Stimulated activated effector memory CD8-positive, alpha-beta T cell treated with anti-CD3 and anti-CD28 coated beads, Interleukin-12 subunit alpha, Interleukin-12 subunit beta, amount 100 ng/mL, for 72 hours (primary cell): ENCODE data around the gene MYO7B.
"Not testable (repeated sequence)": the region's sequence is repeated elsewhere in the genome, so short reads cannot be mapped to it uniquely, and the experiment has no call there.

Experiments
- ATAC-seq: fragments of 150-1000 bp; cut with Tn5 transposase; 2 replicates; pipeline ENCODE4 v1.10.0; 2021
- DNase-seq, 2 donors: peaks; one replicate each; pipeline ENCODE4 v3.0.0; 2021 to 2022; ENCODE audit warnings: low spot score in 2 of 2
- H3K27ac Mint-ChIP-seq: one replicate; pipeline ENCODE4 v1.8.0; 2022; ENCODE audit warnings: mild to moderate bottlenecking, mixed read lengths
- H3K36me3 Mint-ChIP-seq: one replicate; pipeline ENCODE4 v1.8.0; 2022; ENCODE audit warnings: mild to moderate bottlenecking, mixed read lengths
- H3K4me1 Mint-ChIP-seq: one replicate; pipeline ENCODE4 v1.8.0; 2022; ENCODE audit warnings: mixed read lengths
- H3K4me3 Mint-ChIP-seq: one replicate; pipeline ENCODE4 v1.8.0; 2022; ENCODE audit warnings: mild to moderate bottlenecking, mixed read lengths
- H3K9me3 Mint-ChIP-seq: one replicate; pipeline ENCODE4 v1.8.0; 2022; ENCODE audit warnings: mixed read lengths

Gene MYO7B

GRCh38 chr2:127531221-127531648 lies 4.2 kb upstream of the MYO7B start:
- no peak overlapping the region for H3K27ac Mint-ChIP-seq
- peaks cover 11% of the 10 kb centered on the region for H3K4me1 Mint-ChIP-seq
- H3K9me3 Mint-ChIP-seq: no peaks in the 10 kb centered on the region
- DNase-seq (no peak), ATAC-seq (no peak)
- H3K4me3 Mint-ChIP-seq: no peak overlapping the region
- H3K36me3 Mint-ChIP-seq: peaks cover 8% of the 10 kb centered on the region

DNA sequence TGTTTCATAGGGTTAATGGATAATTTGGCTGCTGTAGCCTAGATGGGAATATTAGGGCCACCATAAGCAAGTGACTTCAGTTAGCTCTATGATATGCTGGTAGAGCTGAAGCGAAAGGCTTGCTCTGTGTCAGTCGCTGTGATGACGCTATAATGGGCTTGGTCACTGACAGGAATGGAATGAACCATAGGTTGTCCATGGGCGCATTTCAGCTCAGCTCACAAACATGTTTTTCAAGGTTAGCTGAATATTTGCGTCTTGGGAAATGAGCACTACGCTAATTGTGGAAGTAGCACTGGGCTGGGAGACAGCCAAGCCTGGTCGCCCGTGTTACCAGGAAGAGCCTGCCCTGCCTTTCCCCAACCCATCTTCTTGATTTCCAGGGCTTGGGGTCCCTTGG lies 3.2 kb upstream of the MYO7B start:
- peaks cover 4% of the 10 kb centered on the region for H3K4me1 Mint-ChIP-seq
- DNase-seq: no peak
- H3K9me3 Mint-ChIP-seq: no peaks in the 10 kb centered on the region
- ATAC-seq: no peak
- no peak overlapping the region for H3K4me3 Mint-ChIP-seq
- no peaks in the 10 kb centered on the region for H3K36me3 Mint-ChIP-seq
- H3K27ac Mint-ChIP-seq: no peak overlapping the region

DNA sequence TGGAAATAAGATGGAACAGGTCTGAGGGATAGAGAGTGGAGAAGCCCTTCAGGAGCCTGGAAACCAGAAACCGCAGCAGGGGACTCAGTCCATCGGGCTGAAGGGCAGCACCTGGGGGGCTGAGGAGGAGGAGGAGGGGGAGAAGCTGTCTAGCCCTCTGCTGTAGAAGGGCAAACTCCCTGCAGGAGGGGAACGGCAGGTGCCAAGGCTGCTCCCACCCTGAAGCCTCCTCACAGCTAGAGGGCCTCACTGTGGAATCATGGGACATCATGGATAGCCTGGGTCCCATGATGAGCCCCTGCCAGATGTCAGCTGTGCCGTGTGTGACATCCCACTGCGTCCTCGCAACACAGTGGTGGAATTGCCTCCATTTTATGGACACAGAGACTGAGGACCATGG lies 435 bp downstream of the MYO7B start:
- no peak overlapping the region for H3K4me3 Mint-ChIP-seq
- H3K36me3 Mint-ChIP-seq: no peaks in the 10 kb centered on the region
- H3K4me1 Mint-ChIP-seq: no peaks in the 10 kb centered on the region
- DNase-seq (no peak), ATAC-seq (no peak)
- no peaks in the 10 kb centered on the region for H3K9me3 Mint-ChIP-seq
- H3K27ac Mint-ChIP-seq: no peak overlapping the region

DNA sequence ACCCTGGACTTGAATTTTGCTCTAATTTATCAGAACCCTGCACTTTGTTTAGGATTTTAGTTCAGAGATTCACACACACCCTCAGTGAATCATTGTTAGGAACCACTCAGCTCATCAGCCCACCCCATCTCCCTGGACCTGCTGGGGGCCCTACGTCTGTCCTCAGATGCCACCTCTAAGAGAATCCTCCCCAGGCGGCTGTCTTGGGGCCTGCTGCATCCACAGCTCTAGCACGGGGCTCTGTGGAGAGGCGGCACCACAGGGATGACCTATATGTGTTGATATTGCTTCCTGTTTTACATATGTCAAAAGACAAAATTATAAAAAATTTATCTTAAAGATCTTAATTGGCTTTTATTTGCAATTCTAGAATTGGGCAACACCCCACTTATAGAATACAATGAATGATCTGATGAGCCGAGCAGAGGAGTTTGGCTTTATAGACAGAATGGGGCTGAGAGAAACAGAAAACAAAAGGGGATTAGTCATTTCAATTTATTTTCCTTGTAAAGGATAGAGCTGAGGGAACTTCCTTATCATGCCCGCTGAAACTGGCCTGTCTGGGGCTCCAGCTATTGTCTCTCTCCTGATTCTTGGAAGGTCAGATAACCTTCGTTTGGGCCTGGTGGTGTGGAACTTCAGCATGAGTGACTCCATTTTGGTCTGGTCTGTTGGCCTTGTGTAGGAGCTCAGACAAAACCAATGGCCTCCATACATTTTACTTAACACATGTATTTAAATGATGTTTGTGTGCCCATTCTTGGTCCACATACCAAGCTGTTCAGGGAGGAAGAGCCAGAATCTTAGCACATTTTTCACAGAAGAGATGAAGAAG lies 1.4 kb downstream of the MYO7B start:
- peak in 1 of 2 donors; percentile 32 for DNase-seq
- H3K4me3 Mint-ChIP-seq: no peak overlapping the region
- H3K36me3 Mint-ChIP-seq: no peaks in the 10 kb centered on the region
- H3K9me3 Mint-ChIP-seq: no peaks in the 10 kb centered on the region
- H3K27ac Mint-ChIP-seq: no peak overlapping the region
- no peaks in the 10 kb centered on the region for H3K4me1 Mint-ChIP-seq
- ATAC-seq: no peak

GRCh38 chr2:127537644-127538043 lies 2.2 kb downstream of the MYO7B start:
- DNase-seq (no peak), ATAC-seq (no peak)
- H3K36me3 Mint-ChIP-seq: no peaks in the 10 kb centered on the region
- no peak overlapping the region for H3K4me3 Mint-ChIP-seq
- H3K27ac Mint-ChIP-seq: no peak overlapping the region
- no peaks in the 10 kb centered on the region for H3K4me1 Mint-ChIP-seq
- no peaks in the 10 kb centered on the region for H3K9me3 Mint-ChIP-seq

GRCh38 chr2:127541809-127542208 lies 6.3 kb downstream of the MYO7B start:
- no peak for ATAC-seq
- Mint-ChIP-seq H3K4me1 (no peaks in the 10 kb centered on the region), H3K9me3 (no peaks in the 10 kb centered on the region), H3K27ac (no peak overlapping the region), H3K36me3 (no peaks in the 10 kb centered on the region), H3K4me3 (no peak overlapping the region)
- DNase-seq: no peak

DNA sequence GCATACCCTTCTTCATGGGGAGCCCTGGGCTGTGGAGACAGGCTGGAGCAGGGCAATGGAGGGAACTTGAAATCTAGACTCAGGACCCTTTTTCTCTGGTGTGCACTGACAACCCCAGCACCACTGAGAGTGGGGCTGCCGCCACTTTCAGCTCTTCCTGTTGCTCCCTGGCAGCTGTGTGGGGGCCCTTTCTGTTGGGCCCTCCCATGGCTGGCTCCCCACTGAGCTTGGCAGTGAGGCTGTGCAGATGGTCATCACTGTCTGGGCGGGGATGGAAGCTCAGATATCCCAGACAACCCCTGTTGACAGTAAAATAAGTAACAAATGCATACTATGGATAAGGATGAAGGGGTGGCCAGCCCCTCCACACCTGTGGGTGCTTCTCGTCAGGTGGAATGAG lies 6.7 kb downstream of the MYO7B start:
- DNase-seq (peak in 1 of 2 donors; percentile 40), ATAC-seq (no peak)
- Mint-ChIP-seq H3K9me3 (no peaks in the 10 kb centered on the region), H3K27ac (no peak overlapping the region), H3K4me3 (no peak overlapping the region), H3K4me1 (no peaks in the 10 kb centered on the region), H3K36me3 (no peaks in the 10 kb centered on the region)

DNA sequence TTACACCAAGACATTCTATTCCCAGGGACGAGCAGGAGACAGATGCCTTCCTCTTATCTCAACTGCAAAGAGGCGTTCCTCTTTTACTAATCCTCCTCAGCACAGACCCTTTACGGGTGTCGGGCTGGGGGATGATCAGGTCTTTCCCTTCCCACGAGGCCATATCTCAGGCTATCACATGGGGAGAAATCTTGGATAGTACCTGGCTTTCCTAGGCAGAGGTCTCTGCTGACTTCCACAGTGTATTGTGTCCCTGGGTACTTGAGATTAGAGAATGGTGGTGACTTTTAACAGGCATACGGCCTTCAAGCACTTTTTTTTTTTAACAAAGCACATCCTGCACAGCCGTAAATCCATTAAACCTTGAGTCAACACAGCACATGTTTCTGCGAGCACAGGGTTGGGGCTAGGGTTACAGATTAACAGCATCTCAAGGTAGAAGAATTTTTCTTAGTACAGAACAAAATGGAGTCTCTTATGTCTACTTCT lies 7.6 kb downstream of the MYO7B start:
- H3K36me3 Mint-ChIP-seq, H3K4me3 Mint-ChIP-seq, H3K27ac Mint-ChIP-seq, H3K9me3 Mint-ChIP-seq, H3K4me1 Mint-ChIP-seq, ATAC-seq: not testable (repeated sequence)
- peak in 1 of 2 donors; percentile 38 for DNase-seq

DNA sequence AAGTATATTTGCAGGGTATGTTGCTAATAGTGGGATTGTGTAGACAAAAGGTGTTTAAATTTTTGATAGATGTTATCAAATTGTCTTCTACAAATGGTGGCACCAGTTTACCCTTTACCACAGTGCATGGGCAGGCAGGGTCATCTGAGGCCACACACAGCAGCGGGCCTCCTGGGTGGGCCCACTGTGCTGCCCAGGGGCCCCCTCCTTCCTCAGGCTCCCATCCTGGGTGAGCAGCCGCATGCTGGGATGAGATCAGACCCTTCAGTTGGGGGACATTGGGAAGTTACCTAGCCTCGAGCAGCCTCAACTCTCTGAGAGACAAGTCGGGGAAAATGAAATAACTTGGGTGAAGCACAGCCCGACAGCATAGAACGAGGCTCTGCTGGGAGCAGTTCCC lies 9.7 kb downstream of the MYO7B start:
- ATAC-seq (no peak), DNase-seq (peak in 1 of 2 donors; percentile 29)
- no peaks in the 10 kb centered on the region for H3K9me3 Mint-ChIP-seq
- no peaks in the 10 kb centered on the region for H3K36me3 Mint-ChIP-seq
- no peaks in the 10 kb centered on the region for H3K4me1 Mint-ChIP-seq
- H3K4me3 Mint-ChIP-seq: no peak overlapping the region
- no peak overlapping the region for H3K27ac Mint-ChIP-seq

GRCh38 chr2:127545796-127546195 lies 10.3 kb downstream of the MYO7B start:
- Mint-ChIP-seq H3K4me1 (no peaks in the 10 kb centered on the region), H3K36me3 (no peaks in the 10 kb centered on the region), H3K9me3 (no peaks in the 10 kb centered on the region), H3K27ac (no peak overlapping the region), H3K4me3 (no peak overlapping the region)
- no peak for DNase-seq
- no peak for ATAC-seq

GRCh38 chr2:127546797-127547196 lies 11.3 kb downstream of the MYO7B start:
- H3K4me3 Mint-ChIP-seq: no peak overlapping the region
- DNase-seq (no peak), ATAC-seq (no peak)
- no peaks in the 10 kb centered on the region for H3K36me3 Mint-ChIP-seq
- no peaks in the 10 kb centered on the region for H3K4me1 Mint-ChIP-seq
- no peak overlapping the region for H3K27ac Mint-ChIP-seq
- no peaks in the 10 kb centered on the region for H3K9me3 Mint-ChIP-seq

DNA sequence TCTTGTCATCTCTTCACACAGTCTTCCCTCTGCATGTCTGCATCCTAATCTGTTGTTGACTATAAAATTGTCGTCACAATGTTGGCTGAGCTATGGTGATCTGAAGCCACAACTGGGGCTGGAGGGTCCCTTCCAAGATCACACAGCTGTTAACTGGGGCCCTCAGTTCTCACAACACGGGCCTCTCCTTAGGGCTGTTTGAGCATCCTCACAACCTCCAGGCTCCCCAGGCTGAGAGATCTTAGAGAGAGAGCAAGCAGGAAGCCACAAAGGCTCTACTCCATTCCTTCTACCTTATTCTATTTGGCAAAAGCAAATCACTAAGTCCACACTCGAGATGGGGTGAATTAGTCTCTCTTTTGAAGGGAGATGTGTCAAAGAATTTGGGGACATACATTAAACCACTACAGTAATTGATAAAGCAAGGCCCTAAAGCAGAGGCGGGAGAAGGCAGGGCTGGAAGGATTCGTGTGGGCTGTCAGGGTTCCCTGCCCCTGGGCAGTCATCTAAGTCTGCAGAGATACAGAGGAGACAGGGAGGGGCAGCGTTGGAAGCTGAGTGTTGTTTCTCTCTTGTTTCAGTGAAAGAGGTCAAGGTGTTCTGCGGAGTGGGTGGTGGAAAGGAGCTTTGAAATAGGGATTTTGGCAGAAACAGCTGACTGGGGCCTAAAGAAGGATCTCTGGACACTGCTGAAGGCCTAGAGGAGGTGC lies 15.9 kb downstream of the MYO7B start:
- ATAC-seq: no peak
- H3K36me3 Mint-ChIP-seq: no peaks in the 10 kb centered on the region
- H3K4me1 Mint-ChIP-seq: no peaks in the 10 kb centered on the region
- peaks cover 5% of the 10 kb centered on the region for H3K9me3 Mint-ChIP-seq
- DNase-seq: no peak
- no peak overlapping the region for H3K27ac Mint-ChIP-seq
- no peak overlapping the region for H3K4me3 Mint-ChIP-seq

GRCh38 chr2:127552336-127552735 lies 16.9 kb downstream of the MYO7B start:
- peaks cover 11% of the 10 kb centered on the region for H3K9me3 Mint-ChIP-seq
- no peak for DNase-seq

DNA sequence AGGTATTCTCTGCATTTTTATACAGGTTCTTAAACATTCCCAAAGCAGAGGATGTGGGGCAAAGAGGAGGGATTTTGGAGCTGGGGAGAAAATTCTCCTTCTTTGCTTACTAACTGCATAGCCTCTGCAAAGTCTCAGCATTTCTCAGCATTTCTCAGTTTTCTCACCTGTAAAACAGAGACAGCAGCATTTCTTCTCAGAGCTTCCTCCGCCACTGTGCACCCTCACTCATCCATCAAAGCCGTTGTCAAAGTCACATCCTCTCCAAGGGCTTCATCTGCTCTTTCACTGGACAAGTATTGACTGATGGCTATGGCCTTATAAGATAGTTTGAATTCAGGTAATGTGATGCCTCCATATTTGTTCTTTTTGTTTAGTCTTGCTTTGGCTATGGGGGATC lies 17.4 kb downstream of the MYO7B start:
- DNase-seq (no peak), ATAC-seq (no peak)
- peaks cover 11% of the 10 kb centered on the region for H3K9me3 Mint-ChIP-seq
- H3K4me1 Mint-ChIP-seq: no peaks in the 10 kb centered on the region
- no peaks in the 10 kb centered on the region for H3K36me3 Mint-ChIP-seq
- no peak overlapping the region for H3K4me3 Mint-ChIP-seq
- H3K27ac Mint-ChIP-seq: no peak overlapping the region

More at GRCh38 chr2:127552336-127552735, 16.9 kb downstream of the MYO7B start:
- H3K4me1 Mint-ChIP-seq: no peaks in the 10 kb centered on the region
- no peak overlapping the region for H3K4me3 Mint-ChIP-seq
- no peaks in the 10 kb centered on the region for H3K36me3 Mint-ChIP-seq
- ATAC-seq: no peak
- no peak overlapping the region for H3K27ac Mint-ChIP-seq

DNA sequence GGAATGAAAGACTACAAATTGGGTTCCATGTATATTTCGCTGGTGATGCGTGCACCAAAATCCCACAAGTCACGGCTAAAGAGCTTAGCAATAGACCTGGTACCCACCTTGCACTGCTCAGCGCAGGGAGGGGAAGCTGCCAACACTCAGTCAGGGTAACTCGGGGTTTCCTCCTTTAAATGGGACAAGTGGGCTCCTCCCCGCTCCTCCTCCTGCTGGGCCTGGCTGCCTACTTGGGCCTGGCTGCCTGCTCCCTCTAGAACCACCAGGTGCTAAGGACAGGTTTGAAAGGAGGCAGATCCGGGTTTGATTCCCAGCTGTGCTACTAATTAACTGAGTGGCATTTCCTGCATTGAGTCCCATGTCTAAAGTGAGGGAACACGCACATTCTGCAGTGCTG lies 23.4 kb downstream of the MYO7B start:
- H3K9me3 Mint-ChIP-seq: peaks cover 14% of the 10 kb centered on the region
- H3K4me3 Mint-ChIP-seq: no peak overlapping the region
- no peak overlapping the region for H3K27ac Mint-ChIP-seq
- no peak for DNase-seq
- ATAC-seq: no peak
- H3K4me1 Mint-ChIP-seq: peaks cover 13% of the 10 kb centered on the region
- H3K36me3 Mint-ChIP-seq: no peaks in the 10 kb centered on the region

DNA sequence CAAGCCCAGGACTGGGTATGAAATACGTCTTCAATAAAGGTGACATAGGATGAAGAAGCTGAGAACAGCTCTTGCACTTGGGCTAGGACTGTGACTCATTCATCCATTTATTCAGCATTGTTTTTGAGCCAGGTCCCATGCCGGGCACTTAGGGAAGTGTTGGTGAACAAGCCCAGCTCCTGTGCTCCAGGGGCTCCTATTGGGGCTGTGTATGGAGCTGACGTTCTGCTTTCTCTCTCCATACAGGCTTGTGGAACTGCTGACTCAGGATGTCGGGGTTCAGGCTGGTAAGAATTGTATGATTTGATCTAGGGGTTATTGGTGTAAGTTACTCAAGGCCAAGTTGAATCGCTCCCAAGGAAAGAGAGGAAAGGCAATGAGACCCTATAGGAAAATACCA lies 24.0 kb downstream of the MYO7B start:
- Mint-ChIP-seq H3K27ac (no peak overlapping the region), H3K36me3 (no peaks in the 10 kb centered on the region), H3K4me1 (peaks cover 19% of the 10 kb centered on the region), H3K9me3 (peaks cover 14% of the 10 kb centered on the region), H3K4me3 (no peak overlapping the region)
- ATAC-seq (no peak), DNase-seq (no peak)
